ENCODE data around the gene KSR2.

GRCh38 chr12:117582135-117582784 lies 386.5 kb downstream of the KSR2 start:
- TF ChIP-seq CTCF (IDR thresholded peaks at IDR 0.05) = no peak
- TF ChIP-seq POLR2A (IDR thresholded peaks at IDR 0.05) = no peak
